Naive B cell (primary cell): ENCODE results near the gene PTBP3. TPM values are rescaled to one million over a fixed set of nuclear protein-coding genes. Genes with fewer than 3 reads are reported as not detected.

Experiments
- ATAC-seq, 2 donors: fragments of 150-1000 bp; cut with Tn5 transposase; 2 replicates each; pipeline ENCODE4 v1.10.0; 2021; ENCODE audit warnings: low read depth in 2 of 2, mild to moderate bottlenecking in 2 of 2, moderate library complexity in 2 of 2
- DNase-seq: peaks from one replicate; pipeline ENCODE4 v3.0.0; 2022
- H3K27ac Mint-ChIP-seq, 6 donors: one replicate each; pipeline ENCODE4 v1.8.0; 2020 to 2022; ENCODE audit warnings: mild to moderate bottlenecking in 6 of 6, mixed read lengths in 6 of 6, moderate library complexity in 5 of 6, inconsistent platforms in 2 of 6
- H3K27me3 Mint-ChIP-seq, 3 donors: one replicate each; pipeline ENCODE4 v1.8.0; 2021 to 2022; ENCODE audit warnings: mixed read lengths in 3 of 3, mild to moderate bottlenecking in 1 of 3
- H3K36me3 Mint-ChIP-seq, 2 donors: one replicate each; pipeline ENCODE4 v1.8.0; 2020 to 2022; ENCODE audit warnings: mixed read lengths in 2 of 2, inconsistent platforms in 1 of 2, mild to moderate bottlenecking in 1 of 2
- H3K4me1 Mint-ChIP-seq, 3 donors: one replicate each; pipeline ENCODE4 v1.8.0; 2020 to 2022; ENCODE audit warnings: mixed read lengths in 3 of 3, inconsistent platforms in 1 of 3, mild to moderate bottlenecking in 1 of 3, moderate library complexity in 1 of 3
- H3K4me3 Mint-ChIP-seq, 8 donors: one replicate each; pipeline ENCODE4 v1.8.0; 2020 to 2022; ENCODE audit warnings: mild to moderate bottlenecking in 8 of 8, mixed read lengths in 8 of 8, moderate library complexity in 8 of 8, inconsistent platforms in 2 of 8
- H3K9me3 Mint-ChIP-seq, 7 donors: one replicate each; pipeline ENCODE4 v1.8.0; 2020 to 2022; ENCODE audit warnings: mixed read lengths in 7 of 7, mild to moderate bottlenecking in 5 of 7, inconsistent platforms in 2 of 7, moderate library complexity in 1 of 7
- polyA plus RNA-seq, 6 donors: library from polyadenylated mRNA; unstranded; fragments of 300-500 nt; fragmentation: Illumina TruSeq; gene quantifications; one replicate each; pipeline ENCODE4 v1.2.3, GENCODE V29; 2021; ENCODE audit warnings: low read depth in 6 of 6

PTBP3 gene
- polyA plus RNA-seq, 6 donors from 2014 or later, result 23.8 to 61.3 (median 54.9) TPM

DNA sequence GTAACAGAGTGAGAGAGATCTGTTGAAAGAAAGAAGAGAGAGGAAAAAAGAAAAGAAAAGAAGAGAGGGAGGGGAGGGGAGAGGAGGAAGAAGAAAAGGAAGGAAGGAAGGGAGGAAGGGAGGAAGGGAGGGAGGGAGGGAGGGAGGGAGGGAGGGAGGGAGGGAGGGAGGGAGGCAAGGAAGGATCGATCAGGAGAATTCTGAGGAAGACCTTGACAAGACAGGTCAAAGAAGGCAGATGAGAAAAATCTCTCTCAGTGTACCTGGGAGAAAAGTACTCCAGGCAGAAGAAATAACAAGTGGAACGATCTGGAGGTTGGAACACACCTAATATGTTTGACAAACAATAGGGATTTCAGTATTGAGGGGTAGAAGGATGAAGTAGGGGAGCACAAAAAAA lies 93.7 kb downstream of the PTBP3 start:
- Mint-ChIP-seq H3K27me3 (no peaks in the 10 kb centered on the region), H3K36me3 (peaks cover 25 to 28% of the 10 kb centered on the region in 2 donors), H3K27ac (no peak overlapping the region), H3K4me3 (no peak overlapping the region), H3K4me1 (peaks cover 4 to 7% (median 7%) of the 10 kb centered on the region in 3 donors), H3K9me3 (peaks cover 0 to 4% (median 0%) of the 10 kb centered on the region in 7 donors)
- no peak for DNase-seq
- no peak for ATAC-seq

DNA sequence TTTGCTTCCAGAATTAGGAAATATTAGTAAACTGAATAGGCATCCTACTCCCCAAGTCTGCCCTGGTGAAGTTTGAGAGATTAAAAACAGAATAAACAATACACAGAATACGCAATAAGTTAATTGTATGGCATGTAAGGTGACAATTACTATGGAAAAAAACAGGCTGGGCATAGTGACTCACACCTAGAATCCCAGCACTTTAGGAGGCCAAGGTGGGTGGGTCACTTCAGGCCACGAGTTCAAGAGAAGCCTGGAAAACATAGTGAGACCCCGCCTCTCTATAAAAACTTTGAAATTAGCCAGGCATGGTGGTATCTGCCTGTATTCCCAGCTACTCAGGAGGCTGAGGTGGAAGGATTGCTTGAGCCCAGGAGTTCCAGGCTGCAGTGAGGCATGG lies 94.1 kb downstream of the PTBP3 start:
- Mint-ChIP-seq H3K4me3 (no peak overlapping the region), H3K4me1 (peaks cover 4 to 7% (median 7%) of the 10 kb centered on the region in 3 donors), H3K9me3 (peaks cover 0 to 4% (median 0%) of the 10 kb centered on the region in 7 donors), H3K27me3 (no peaks in the 10 kb centered on the region), H3K27ac (no peak overlapping the region), H3K36me3 (peaks cover 22 to 28% of the 10 kb centered on the region in 2 donors)
- ATAC-seq (no peak), DNase-seq (no peak)

- Mint-ChIP-seq H3K27me3 (no peaks in the 10 kb centered on the region), H3K4me1 (peaks cover 0 to 7% (median 7%) of the 10 kb centered on the region in 3 donors), H3K27ac (no peak overlapping the region), H3K9me3 (peaks cover 0 to 3% (median 0%) of the 10 kb centered on the region in 7 donors), H3K36me3 (peaks cover 23 to 30% of the 10 kb centered on the region in 2 donors), H3K4me3 (no peak overlapping the region)
- DNase-seq (no peak), ATAC-seq (no peak)
These were observed 98.6 kb downstream of the PTBP3 start for GRCh38 chr9:112234779-112235178.

- no peaks in the 10 kb centered on the region for H3K27me3 Mint-ChIP-seq
- ATAC-seq, result no peak
- peaks cover 0 to 7% (median 4%) of the 10 kb centered on the region in 3 donors for H3K4me1 Mint-ChIP-seq
- peaks cover 20 to 28% of the 10 kb centered on the region in 2 donors for H3K36me3 Mint-ChIP-seq
- no peak overlapping the region for H3K4me3 Mint-ChIP-seq
- DNase-seq, result no peak
- peaks cover 0 to 3% (median 0%) of the 10 kb centered on the region in 7 donors for H3K9me3 Mint-ChIP-seq
- peak overlapping the region in 1 of 6 donors; percentile 52 for H3K27ac Mint-ChIP-seq
These were observed 99.7 kb downstream of the PTBP3 start for GRCh38 chr9:112233769-112234168.

- Mint-ChIP-seq H3K27me3 (no peaks in the 10 kb centered on the region), H3K4me1 (peaks cover 0 to 4% (median 0%) of the 10 kb centered on the region in 3 donors), H3K9me3 (no peaks in the 10 kb centered on the region), H3K36me3 (peaks cover 22 to 25% of the 10 kb centered on the region in 2 donors), H3K27ac (peak overlapping the region in 1 of 6 donors; percentile 68), H3K4me3 (no peak overlapping the region)
- ATAC-seq (no peak), DNase-seq (no peak)
These were observed 101.2 kb downstream of the PTBP3 start for GRCh38 chr9:112232233-112232632.

DNA sequence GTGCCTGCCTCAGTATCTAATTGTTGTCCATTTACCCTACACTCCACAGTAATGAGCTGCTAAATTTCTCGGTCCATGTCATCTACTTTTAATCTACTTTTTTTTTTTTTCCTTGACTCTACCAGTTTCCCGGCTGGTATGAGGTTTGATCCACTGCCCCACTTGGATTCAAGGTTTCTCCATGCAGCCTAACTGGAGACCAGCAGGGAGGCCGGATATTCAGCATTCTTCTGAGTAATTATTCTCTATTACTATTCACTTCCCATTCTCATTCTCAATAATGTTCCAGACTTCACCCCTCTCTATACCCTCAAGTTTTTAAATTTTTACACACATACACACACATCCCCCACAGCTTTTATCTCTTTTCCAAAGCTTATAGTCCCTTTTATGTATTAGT lies 107.3 kb downstream of the PTBP3 start:
- no peak for ATAC-seq
- Mint-ChIP-seq H3K27ac (peak overlapping the region in 2 of 6 donors; percentile 66 to 69), H3K9me3 (no peaks in the 10 kb centered on the region), H3K27me3 (no peaks in the 10 kb centered on the region), H3K36me3 (peaks cover 36 to 43% of the 10 kb centered on the region in 2 donors), H3K4me3 (no peak overlapping the region), H3K4me1 (peaks cover 0 to 10% (median 0%) of the 10 kb centered on the region in 3 donors)
- DNase-seq, result no peak

DNA sequence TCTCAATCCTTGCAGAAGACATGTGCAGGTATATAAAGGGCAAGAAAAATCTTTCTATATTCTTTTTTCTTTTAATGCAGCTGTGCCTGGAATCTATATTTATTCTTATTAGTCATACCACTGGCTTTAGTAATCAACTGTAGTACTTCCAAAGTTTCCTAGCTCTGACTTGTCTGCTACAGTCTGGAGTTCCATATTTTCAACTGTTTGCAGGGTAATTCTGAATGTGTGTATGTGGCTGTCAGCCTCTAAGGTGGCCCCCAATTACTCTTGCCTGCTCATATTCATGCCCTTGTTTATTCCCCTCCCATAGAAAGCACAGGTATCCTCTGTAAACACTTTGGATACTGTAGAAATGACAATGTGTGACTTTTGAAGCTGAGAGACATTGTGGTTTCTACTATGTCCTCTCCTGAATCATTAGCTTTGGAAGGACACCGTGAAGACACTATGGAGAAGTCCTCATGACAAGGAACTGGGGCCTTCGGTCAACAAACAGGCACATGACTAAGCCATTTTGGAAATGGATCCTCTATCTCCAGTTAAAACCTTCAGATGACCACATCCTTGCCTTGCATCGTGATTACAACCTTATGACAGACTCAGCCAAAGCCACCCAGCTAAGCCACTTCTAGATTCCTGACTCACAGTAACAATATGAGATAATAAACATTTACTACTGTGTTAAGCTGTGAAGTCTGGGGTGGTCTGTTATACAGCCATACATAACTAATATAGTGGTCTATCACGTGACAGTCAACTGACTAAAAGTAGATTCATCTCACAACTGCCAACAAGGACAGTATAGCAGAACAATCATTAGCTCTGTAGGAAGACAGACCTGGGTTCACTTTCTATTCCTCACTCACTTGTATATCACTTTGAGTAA lies 108.8 kb downstream of the PTBP3 start:
- H3K4me3 Mint-ChIP-seq, result no peak overlapping the region
- peaks cover 32 to 37% of the 10 kb centered on the region in 2 donors for H3K36me3 Mint-ChIP-seq
- H3K9me3 Mint-ChIP-seq, result no peaks in the 10 kb centered on the region
- DNase-seq, result no peak
- H3K27ac Mint-ChIP-seq, result peak overlapping the region in 3 of 6 donors; percentile 19 to 63 (median 47)
- H3K27me3 Mint-ChIP-seq, result no peaks in the 10 kb centered on the region
- H3K4me1 Mint-ChIP-seq, result peaks cover 0 to 11% (median 0%) of the 10 kb centered on the region in 3 donors
- no peak for ATAC-seq

GRCh38 chr9:112218908-112219307 lies 114.5 kb downstream of the PTBP3 start:
- peak in 1 of 2 donors; percentile 59 for ATAC-seq
- H3K4me3 Mint-ChIP-seq, result no peak overlapping the region
- peaks cover 0 to 24% (median 0%) of the 10 kb centered on the region in 3 donors for H3K4me1 Mint-ChIP-seq
- no peak for DNase-seq
- peak overlapping the region in 1 of 6 donors; percentile 39 for H3K27ac Mint-ChIP-seq
- no peaks in the 10 kb centered on the region for H3K27me3 Mint-ChIP-seq
- no peaks in the 10 kb centered on the region for H3K9me3 Mint-ChIP-seq
- H3K36me3 Mint-ChIP-seq, result peaks cover 8 to 28% of the 10 kb centered on the region in 2 donors

- peaks cover 0 to 3% (median 0%) of the 10 kb centered on the region in 3 donors for H3K4me1 Mint-ChIP-seq
These were observed 120.5 kb downstream of the PTBP3 start for GRCh38 chr9:112212926-112213325.

GRCh38 chr9:112207451-112207850 lies 126.0 kb downstream of the PTBP3 start:
- DNase-seq, result no peak
- peaks cover 52 to 59% of the 10 kb centered on the region in 2 donors for H3K36me3 Mint-ChIP-seq
- peaks cover 11 to 37% (median 22%) of the 10 kb centered on the region in 7 donors for H3K9me3 Mint-ChIP-seq
- no peak for ATAC-seq
- H3K27me3 Mint-ChIP-seq, result no peaks in the 10 kb centered on the region
- H3K4me3 Mint-ChIP-seq, result no peak overlapping the region
- H3K27ac Mint-ChIP-seq, result no peak overlapping the region
- peaks cover 0 to 2% (median 0%) of the 10 kb centered on the region in 3 donors for H3K4me1 Mint-ChIP-seq

More at GRCh38 chr9:112212926-112213325, 120.5 kb downstream of the PTBP3 start:
- DNase-seq (no peak), ATAC-seq (no peak)
- H3K4me3 Mint-ChIP-seq, result no peak overlapping the region
- H3K27ac Mint-ChIP-seq, result no peak overlapping the region
- H3K36me3 Mint-ChIP-seq, result peaks cover 42 to 47% of the 10 kb centered on the region in 2 donors
- H3K27me3 Mint-ChIP-seq, result no peaks in the 10 kb centered on the region
- H3K9me3 Mint-ChIP-seq, result peaks cover 6 to 16% (median 9%) of the 10 kb centered on the region in 7 donors

- Mint-ChIP-seq H3K27ac (peak overlapping the region in 1 of 6 donors; percentile 22), H3K4me3 (no peak overlapping the region), H3K9me3 (peaks cover 15 to 30% (median 20%) of the 10 kb centered on the region in 7 donors), H3K36me3 (peaks cover 20 to 28% of the 10 kb centered on the region in 2 donors), H3K4me1 (peaks cover 0 to 4% (median 3%) of the 10 kb centered on the region in 3 donors), H3K27me3 (no peaks in the 10 kb centered on the region)
- DNase-seq (no peak), ATAC-seq (no peak)
These were observed 129.9 kb downstream of the PTBP3 start for GRCh38 chr9:112203536-112203935.

DNA sequence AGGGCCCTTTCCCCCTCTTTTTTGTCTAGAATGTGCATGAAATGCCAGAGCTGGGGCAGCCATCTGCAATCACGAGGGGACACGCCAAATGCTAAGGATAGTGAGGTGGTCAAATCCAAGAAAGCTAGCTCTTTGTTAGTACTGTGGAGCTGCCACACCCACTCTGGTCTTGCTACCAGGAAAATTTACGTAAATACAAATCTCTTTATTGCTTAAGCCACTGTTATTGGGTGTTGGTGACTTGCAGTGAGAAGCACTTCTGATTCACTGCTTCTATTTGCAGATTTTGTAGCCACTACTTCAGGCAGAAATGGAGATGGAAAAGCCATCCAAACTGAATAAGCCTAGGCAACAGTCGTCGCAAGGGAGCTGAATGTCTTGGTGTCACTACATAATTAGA lies 132.7 kb downstream of the PTBP3 start:
- H3K9me3 Mint-ChIP-seq, result peaks cover 0 to 12% (median 6%) of the 10 kb centered on the region in 7 donors

GRCh38 chr9:112198646-112199045 lies 134.8 kb downstream of the PTBP3 start:
- no peak overlapping the region for H3K4me3 Mint-ChIP-seq
- no peak for DNase-seq
- H3K9me3 Mint-ChIP-seq, result peaks cover 0 to 9% (median 4%) of the 10 kb centered on the region in 7 donors
- H3K27me3 Mint-ChIP-seq, result no peaks in the 10 kb centered on the region
- no peak for ATAC-seq
- peak overlapping the region in 1 of 6 donors; percentile 49 for H3K27ac Mint-ChIP-seq
- peaks cover 0 to 7% (median 3%) of the 10 kb centered on the region in 3 donors for H3K4me1 Mint-ChIP-seq
- no peaks in the 10 kb centered on the region for H3K36me3 Mint-ChIP-seq

More for the DNA sequence above, 132.7 kb downstream of the PTBP3 start:
- Mint-ChIP-seq H3K4me1 (peaks cover 0 to 4% (median 3%) of the 10 kb centered on the region in 3 donors), H3K4me3 (no peak overlapping the region), H3K36me3 (peaks cover 0 to 11% of the 10 kb centered on the region in 2 donors), H3K27ac (no peak overlapping the region), H3K27me3 (no peaks in the 10 kb centered on the region)
- ATAC-seq (no peak), DNase-seq (no peak)
